ENCODE measurements around the gene QRSL1.

GRCh38 chr6:106619223-106619622 lies 10.2 kb upstream of the QRSL1 start:
- TF ChIP-seq POLR2A (IDR thresholded peaks at IDR 0.05; ENCODE audit: low read depth, low read length) = no peak
- no peak for TF ChIP-seq CTCF (conservative IDR thresholded peaks at IDR 0.05; ENCODE audit: low read depth, low read length)
- no peak for TF ChIP-seq USF2 (IDR thresholded peaks at IDR 0.05; ENCODE audit: low read depth, low read length)
- no peak for TF ChIP-seq FOS (IDR thresholded peaks at IDR 0.05; ENCODE audit: low read depth, low read length)
- no peak for TF ChIP-seq BHLHE40 (IDR thresholded peaks at IDR 0.05; ENCODE audit: low read depth, low read length)
- no peak for TF ChIP-seq MAFK (IDR thresholded peaks at IDR 0.05; ENCODE audit: low read depth, low read length)
- no peak for TF ChIP-seq RAD21 (IDR thresholded peaks at IDR 0.05; ENCODE audit: low read length)
- no peak for TF ChIP-seq RFX5 (IDR thresholded peaks at IDR 0.05; ENCODE audit: low read depth, low read length)
- TF ChIP-seq CEBPB (IDR thresholded peaks at IDR 0.05; ENCODE audit: low read depth, low read length) = no peak
- TF ChIP-seq CHD1 (IDR thresholded peaks at IDR 0.05; ENCODE audit: low read depth, low read length) = no peak
- no peak for TF ChIP-seq ELK1 (IDR thresholded peaks at IDR 0.05; ENCODE audit: borderline replicate concordance, low read depth, low read length)
- no peak for TF ChIP-seq RCOR1 (IDR thresholded peaks at IDR 0.05; ENCODE audit: insufficient replicate concordance, low read length)
- TF ChIP-seq MXI1 (IDR thresholded peaks at IDR 0.05; ENCODE audit: borderline replicate concordance, low read depth, low read length) = no peak

Measured in IMR-90 (cell line).